Islet of Langerhans (tissue), 1 donor: ENCODE results near the gene KLK3.
"Not testable (repeated sequence)": the region's sequence is repeated elsewhere in the genome, so short reads cannot be mapped to it uniquely, and the experiment has no call there.

Source experiments
- FAIRE-seq: peaks from one replicate; lab custom pipeline; 2011; peaks lifted over from hg19 to GRCh38; lab: Jason Lieb, UNC

Gene KLK3

GRCh38 chr19:50869479-50869878 lies 14.8 kb downstream of the KLK3 start:
- FAIRE-seq, result no peak

GRCh38 chr19:50870417-50871089 lies 15.8 kb downstream of the KLK3 start:
- no peak for FAIRE-seq

GRCh38 chr19:50873056-50873455 lies 18.3 kb downstream of the KLK3 start, which contains the start of gene KLK2:
Gene KLK2 (plus strand): TSS chr19:50873439. CDS start chr19:50873474, 35 bp downstream.
- FAIRE-seq, result no peak

GRCh38 chr19:50874211-50874610 lies 19.5 kb downstream of the KLK3 start:
- FAIRE-seq, result no peak

GRCh38 chr19:50875795-50876422 lies 21.2 kb downstream of the KLK3 start:
- no peak for FAIRE-seq

- FAIRE-seq, result no peak
Measured at GRCh38 chr19:50876456-50876855, 21.7 kb downstream of the KLK3 start.

- no peak for FAIRE-seq
Measured at GRCh38 chr19:50877338-50877737, 22.6 kb downstream of the KLK3 start.

GRCh38 chr19:50878851-50879250 lies 24.1 kb downstream of the KLK3 start:
- FAIRE-seq, result no peak

- no peak for FAIRE-seq
Measured at GRCh38 chr19:50880241-50880640, 25.5 kb downstream of the KLK3 start.

- no peak for FAIRE-seq
Measured at GRCh38 chr19:50882188-50882587, 27.5 kb downstream of the KLK3 start.

- FAIRE-seq, result no peak
Measured at GRCh38 chr19:50889638-50890037, 34.9 kb downstream of the KLK3 start.

GRCh38 chr19:50890422-50891252 lies 35.9 kb downstream of the KLK3 start:
- no peak for FAIRE-seq

- FAIRE-seq, result no peak
Measured at GRCh38 chr19:50891253-50891625, 36.5 kb downstream of the KLK3 start.

GRCh38 chr19:50893047-50893736 lies 38.5 kb downstream of the KLK3 start:
- no peak for FAIRE-seq

- no peak for FAIRE-seq
Measured at GRCh38 chr19:50894478-50895356, 40.0 kb downstream of the KLK3 start.

GRCh38 chr19:50896089-50896590 lies 41.4 kb downstream of the KLK3 start:
- FAIRE-seq, result not testable (repeated sequence)

GRCh38 chr19:50896591-50897190 lies 42.0 kb downstream of the KLK3 start:
- FAIRE-seq, result no peak

GRCh38 chr19:50897191-50897607 lies 42.5 kb downstream of the KLK3 start:
- FAIRE-seq, result no peak

- FAIRE-seq, result no peak
Measured at GRCh38 chr19:50897612-50898011, 42.9 kb downstream of the KLK3 start.

- no peak for FAIRE-seq
Measured at GRCh38 chr19:50898018-50898417, 43.3 kb downstream of the KLK3 start.

- no peak for FAIRE-seq
Measured at GRCh38 chr19:50899569-50899968, 44.9 kb downstream of the KLK3 start.
